Liver (tissue), 3 donors: Measurements from ENCODE around the gene DYNLL2.

ENCODE experiments used
- GABPA ChIP-seq, 2 donors: IDR thresholded peaks in 1 of 2; conservative IDR thresholded peaks in 1 of 2; 2 replicates each; pipeline ENCODE4 v1.6.1; 2016; ENCODE audit warnings: antibody characterized with exemption in 2 of 2, mild to moderate bottlenecking in 1 of 2, moderate library complexity in 1 of 2
- MAX ChIP-seq: IDR thresholded peaks from 2 replicates; pipeline ENCODE4 v1.6.1; 2016; ENCODE audit warnings: antibody characterized with exemption
- RXRA ChIP-seq, 2 donors: IDR thresholded peaks; 2 replicates each; pipeline ENCODE4 v1.6.1; 2017 to 2018; ENCODE audit warnings: antibody characterized with exemption in 2 of 2, mild to moderate bottlenecking in 1 of 2
- SP1 ChIP-seq: IDR thresholded peaks from 2 replicates; pipeline ENCODE4 v1.6.1; 2018; ENCODE audit warnings: antibody characterized with exemption, mild to moderate bottlenecking
- TAF1 ChIP-seq: conservative IDR thresholded peaks from 2 replicates; pipeline ENCODE4 v1.6.1; 2016; ENCODE audit warnings: antibody characterized with exemption, mild to moderate bottlenecking
- YY1 ChIP-seq: IDR thresholded peaks from 2 replicates; pipeline ENCODE4 v1.6.1; 2016; ENCODE audit warnings: antibody characterized with exemption, mild to moderate bottlenecking
- TF ChIP-seq, protein P1 (sequence below): IDR thresholded peaks from 2 replicates; pipeline ENCODE4 v1.6.1; 2016; ENCODE audit warnings: antibody characterized with exemption
- TF ChIP-seq, protein P2 (sequence below): IDR thresholded peaks from 2 replicates; pipeline ENCODE4 v1.6.1; 2016; ENCODE audit warnings: antibody characterized with exemption, mild to moderate bottlenecking
- TF ChIP-seq, protein P3 (sequence below): fragments of 150-350 bp; IDR thresholded peaks from 2 replicates; pipeline ENCODE4 v1.5.1; 2017; ENCODE audit warnings: improper control_type of control experiment, low read depth, low read length; ENCODE audit not compliant: missing input control
- donor health status: healthy.
- donor health status: healthy.

DNA sequence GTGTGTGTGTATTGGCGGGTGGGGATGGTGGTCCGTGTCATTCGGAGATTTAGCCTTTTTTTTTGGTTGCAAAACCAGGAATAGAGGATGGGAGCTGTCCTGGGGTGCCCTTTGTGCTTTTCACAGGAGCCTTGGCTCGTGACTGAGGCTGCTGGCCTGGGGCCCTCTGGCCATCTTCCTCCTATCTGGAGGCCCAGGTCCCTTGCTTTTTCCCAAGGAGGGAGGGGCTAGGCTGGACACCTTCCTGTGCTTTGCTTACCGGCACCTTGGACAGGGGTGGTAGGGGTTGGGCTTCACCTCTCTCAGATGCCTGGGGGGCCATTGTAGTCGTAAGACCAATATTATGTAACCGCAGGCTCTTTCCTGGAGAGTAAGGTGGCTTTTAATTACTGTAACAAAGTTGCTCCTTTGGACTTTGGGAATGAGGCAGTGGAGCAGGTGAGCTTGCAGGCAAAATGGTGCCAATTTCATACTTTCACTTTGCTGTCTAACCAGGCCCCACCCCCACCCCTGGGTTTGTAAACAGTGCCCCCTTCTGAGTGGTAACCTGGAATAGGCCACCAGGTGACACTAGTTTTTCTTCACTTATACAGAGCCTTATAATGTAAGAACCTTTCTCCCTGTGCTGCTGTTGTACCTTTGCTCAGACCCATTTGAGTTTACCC is 1.2 kb downstream of the DYNLL2 start:
- TF ChIP-seq, protein P1, sequence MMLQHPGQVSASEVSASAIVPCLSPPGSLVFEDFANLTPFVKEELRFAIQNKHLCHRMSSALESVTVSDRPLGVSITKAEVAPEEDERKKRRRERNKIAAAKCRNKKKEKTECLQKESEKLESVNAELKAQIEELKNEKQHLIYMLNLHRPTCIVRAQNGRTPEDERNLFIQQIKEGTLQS: no peak
- TF ChIP-seq TAF1: no peak
- TF ChIP-seq, protein P2, sequence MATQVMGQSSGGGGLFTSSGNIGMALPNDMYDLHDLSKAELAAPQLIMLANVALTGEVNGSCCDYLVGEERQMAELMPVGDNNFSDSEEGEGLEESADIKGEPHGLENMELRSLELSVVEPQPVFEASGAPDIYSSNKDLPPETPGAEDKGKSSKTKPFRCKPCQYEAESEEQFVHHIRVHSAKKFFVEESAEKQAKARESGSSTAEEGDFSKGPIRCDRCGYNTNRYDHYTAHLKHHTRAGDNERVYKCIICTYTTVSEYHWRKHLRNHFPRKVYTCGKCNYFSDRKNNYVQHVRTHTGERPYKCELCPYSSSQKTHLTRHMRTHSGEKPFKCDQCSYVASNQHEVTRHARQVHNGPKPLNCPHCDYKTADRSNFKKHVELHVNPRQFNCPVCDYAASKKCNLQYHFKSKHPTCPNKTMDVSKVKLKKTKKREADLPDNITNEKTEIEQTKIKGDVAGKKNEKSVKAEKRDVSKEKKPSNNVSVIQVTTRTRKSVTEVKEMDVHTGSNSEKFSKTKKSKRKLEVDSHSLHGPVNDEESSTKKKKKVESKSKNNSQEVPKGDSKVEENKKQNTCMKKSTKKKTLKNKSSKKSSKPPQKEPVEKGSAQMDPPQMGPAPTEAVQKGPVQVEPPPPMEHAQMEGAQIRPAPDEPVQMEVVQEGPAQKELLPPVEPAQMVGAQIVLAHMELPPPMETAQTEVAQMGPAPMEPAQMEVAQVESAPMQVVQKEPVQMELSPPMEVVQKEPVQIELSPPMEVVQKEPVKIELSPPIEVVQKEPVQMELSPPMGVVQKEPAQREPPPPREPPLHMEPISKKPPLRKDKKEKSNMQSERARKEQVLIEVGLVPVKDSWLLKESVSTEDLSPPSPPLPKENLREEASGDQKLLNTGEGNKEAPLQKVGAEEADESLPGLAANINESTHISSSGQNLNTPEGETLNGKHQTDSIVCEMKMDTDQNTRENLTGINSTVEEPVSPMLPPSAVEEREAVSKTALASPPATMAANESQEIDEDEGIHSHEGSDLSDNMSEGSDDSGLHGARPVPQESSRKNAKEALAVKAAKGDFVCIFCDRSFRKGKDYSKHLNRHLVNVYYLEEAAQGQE: peak; percentile 45
- TF ChIP-seq, protein P3, sequence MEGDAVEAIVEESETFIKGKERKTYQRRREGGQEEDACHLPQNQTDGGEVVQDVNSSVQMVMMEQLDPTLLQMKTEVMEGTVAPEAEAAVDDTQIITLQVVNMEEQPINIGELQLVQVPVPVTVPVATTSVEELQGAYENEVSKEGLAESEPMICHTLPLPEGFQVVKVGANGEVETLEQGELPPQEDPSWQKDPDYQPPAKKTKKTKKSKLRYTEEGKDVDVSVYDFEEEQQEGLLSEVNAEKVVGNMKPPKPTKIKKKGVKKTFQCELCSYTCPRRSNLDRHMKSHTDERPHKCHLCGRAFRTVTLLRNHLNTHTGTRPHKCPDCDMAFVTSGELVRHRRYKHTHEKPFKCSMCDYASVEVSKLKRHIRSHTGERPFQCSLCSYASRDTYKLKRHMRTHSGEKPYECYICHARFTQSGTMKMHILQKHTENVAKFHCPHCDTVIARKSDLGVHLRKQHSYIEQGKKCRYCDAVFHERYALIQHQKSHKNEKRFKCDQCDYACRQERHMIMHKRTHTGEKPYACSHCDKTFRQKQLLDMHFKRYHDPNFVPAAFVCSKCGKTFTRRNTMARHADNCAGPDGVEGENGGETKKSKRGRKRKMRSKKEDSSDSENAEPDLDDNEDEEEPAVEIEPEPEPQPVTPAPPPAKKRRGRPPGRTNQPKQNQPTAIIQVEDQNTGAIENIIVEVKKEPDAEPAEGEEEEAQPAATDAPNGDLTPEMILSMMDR: peak; percentile 19
- TF ChIP-seq YY1: peak; percentile 67
- no peak for TF ChIP-seq GABPA (IDR thresholded peaks at IDR 0.05 in 1 of 2, conservative IDR thresholded peaks at IDR 0.05 in 1 of 2)
- TF ChIP-seq MAX: peak; percentile 30
- TF ChIP-seq RXRA (IDR thresholded peaks at IDR 0.05): peak; percentile 29 to 36
- TF ChIP-seq SP1: peak; percentile 46
